Stimulated activated CD4-positive, alpha-beta T cell treated with anti-CD3 and anti-CD28 coated beads, Interleukin-15, amount 100 ng/mL, for 48 hours (primary cell): ENCODE results near the gene OXSR1.
A peak's percentile ranks its signal among the peaks of the same experiment; 100 is the strongest.
"Not testable (repeated sequence)": the region's sequence is repeated elsewhere in the genome, so short reads cannot be mapped to it uniquely, and the experiment has no call there.

Source experiments
- DNase-seq, 2 donors: peaks; one replicate each; pipeline ENCODE4 v3.0.0-alpha.2; 2020; ENCODE audit warnings: low read depth in 2 of 2

The OXSR1 gene

DNA sequence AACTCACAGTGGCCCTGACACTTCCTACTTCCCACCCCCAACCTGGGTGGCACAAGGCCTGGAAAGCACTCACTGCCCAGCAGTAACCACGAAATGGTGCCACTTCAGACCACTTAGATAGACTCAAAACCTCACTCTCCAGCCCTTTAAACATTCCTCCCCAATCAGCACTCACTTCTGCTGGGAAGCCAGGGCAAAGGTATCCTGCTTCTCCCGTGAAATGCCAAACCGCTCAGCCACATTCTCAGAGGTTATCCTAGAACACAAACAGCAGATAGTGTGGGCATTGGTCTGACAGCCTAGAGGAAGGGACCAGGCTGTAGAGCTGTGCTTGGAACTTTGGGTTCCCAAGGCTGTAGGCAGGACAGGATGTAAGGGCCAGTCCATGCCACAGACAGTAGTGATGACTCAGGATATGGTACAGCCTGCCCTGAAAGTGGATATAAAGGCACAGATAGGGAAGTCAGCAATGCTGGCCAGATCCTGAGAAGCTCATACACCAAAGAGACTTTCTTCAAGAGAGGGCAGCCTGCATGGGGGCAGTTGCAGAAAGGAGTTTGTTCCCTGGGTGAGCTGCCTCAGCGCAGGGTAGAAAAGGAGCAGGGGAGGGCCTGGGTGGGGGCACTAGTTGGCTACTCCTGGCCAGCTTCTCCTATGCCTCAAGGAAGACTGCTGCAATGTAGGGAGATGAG, 37.6 kb upstream of the OXSR1 start:
- DNase-seq, result no peak

DNA sequence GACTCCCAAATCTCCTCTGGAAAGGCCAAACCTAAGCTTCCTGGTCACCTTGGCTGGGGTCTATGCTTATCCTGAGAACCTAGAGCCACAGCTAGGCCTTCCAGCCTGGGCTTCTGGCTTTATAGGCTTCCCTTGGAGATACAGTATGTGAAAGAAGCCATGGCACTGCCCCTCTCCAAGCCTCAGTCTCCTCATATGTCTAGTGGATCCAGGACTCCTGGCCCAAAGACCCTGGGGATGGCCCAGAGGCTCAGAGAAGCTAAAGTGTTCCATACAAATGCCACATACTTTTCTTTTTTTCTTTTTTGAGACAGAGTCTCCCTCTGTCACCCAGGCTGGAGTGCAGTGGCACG, 37.1 kb upstream of the OXSR1 start:
- DNase-seq, result no peak

DNA sequence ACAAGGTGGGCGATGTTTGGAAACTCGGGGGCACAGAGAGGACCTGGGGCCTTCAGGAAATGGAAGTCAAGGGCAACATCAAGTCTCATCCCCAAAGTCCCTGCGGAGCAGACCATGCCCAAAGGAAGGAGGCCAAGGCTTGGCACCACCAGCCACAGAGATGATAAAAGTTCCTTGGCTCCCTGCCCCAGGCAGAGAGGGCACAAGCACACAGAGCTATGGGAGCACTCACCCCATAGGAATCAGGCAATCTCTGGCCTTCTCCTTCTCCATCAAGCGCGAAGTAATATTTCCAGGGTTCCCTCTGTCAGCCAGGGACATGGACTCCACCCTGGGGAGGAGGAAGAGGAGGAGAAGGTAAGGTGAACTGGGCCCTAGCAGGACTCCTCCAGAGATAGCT, 36.3 kb upstream of the OXSR1 start:
- DNase-seq, result no peak

DNA sequence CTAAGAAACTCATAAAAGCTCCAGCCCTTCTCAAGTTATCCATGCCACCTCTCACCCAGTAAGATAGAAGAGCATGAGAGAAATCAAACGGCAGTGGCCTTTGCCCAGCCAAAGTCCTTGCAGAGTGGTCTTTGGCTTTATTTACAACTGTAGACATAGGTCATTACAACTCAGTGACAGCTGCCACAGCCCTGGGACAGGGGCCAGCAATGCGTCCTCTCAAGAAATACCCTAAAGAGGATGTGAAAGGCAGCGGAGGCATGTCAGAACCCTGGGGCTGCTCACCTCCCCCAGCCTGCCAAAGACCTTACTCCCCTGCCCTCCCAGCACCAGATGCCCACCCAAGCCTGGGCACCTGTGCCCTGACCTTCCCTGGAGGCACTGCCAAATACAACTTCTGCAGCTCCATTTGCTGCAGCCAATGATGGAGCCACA, 34.7 kb upstream of the OXSR1 start:
- no peak for DNase-seq

DNA sequence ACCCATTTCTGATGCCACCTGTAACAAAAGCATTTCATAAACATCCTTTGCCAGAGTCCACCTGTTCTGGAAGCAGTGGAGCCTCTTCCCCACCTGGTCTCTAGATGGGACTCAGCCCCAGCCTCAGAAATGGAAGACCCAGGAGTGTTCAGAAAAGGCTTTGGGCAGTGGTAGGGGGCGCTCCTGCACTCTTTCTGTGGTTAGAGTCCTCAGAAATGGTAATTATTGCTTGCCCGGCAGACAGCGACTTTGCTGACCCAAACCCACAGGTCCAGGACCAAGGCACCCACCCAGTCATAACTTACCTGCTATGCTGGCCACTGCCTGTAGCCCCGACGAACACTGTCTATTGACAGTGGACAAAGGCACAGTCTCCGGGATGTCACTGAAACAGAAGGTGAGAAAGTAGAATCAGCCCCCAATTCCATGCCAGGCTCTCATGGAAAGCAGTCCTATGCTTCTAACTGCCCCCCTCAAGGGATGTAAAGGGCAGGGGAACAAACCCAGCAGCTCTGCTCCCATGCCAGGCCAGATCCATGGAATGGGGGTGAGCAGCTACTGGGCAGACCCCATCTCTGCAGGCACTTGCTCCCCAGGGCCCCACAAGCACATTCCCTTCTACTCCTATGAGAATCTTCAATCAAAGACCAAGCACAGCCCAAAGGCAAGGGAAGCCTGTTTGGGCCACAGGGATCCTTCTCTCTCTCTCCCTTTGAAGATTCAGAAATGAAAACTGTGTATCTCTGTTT, 33.5 kb upstream of the OXSR1 start:
- DNase-seq, result no peak

DNA sequence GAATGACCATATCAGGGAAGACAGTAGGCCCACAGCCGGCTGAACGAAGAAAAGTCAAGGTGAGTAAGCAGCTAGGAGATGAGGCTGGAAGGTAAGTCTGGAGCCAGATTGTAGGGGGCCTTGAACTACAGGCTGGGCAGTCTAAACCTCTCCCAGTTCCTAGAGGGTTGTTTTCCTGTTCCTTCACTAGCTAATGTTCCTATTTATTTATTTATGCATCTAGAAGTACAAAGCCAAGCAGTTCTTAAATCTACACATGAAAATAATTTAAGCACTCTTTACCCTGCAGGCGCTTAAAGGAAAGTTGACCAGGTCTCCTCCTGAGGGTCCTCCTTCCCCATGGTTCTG, 32.2 kb upstream of the OXSR1 start:
- DNase-seq, result no peak

DNA sequence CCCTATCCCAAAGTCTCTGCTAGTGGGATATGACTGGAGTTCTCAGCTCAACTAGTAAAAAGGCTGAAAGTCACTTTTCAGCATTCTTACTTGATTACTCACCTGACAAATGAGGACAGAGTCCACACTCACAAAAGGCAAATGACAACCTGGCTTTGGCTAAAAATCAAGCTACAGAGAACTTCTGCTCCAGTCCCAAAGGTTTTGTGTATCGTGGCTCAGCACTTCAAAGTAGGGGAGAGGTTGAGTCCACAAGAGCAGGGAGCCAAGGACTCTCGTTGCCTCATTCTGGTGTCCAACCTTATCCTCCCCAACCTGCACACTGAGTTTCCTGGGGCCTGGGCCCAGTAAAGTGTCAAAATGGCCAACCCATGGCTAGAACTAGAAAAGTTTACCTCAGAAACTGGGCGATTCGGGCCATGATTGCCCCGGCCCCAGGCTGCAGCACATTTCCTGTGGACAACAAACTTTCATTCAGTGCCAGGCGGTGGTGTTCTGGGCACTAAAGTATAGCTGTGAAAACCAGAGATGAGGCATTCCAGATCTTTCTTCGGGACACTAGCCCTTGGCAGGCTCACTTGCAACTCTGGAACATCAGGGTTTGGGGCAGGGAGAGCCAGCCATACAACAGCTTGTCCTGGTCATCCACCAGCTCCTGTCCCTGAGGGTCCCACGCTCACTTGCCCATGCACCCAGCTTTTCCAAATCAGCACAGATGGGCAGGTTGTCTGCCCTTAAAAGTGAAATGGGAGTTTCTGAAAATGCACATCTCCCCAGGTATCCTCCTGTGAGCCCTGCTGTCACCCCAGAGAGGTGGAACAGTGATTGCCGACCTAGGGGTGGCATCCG, 31.6 kb upstream of the OXSR1 start:
- no peak for DNase-seq

DNA sequence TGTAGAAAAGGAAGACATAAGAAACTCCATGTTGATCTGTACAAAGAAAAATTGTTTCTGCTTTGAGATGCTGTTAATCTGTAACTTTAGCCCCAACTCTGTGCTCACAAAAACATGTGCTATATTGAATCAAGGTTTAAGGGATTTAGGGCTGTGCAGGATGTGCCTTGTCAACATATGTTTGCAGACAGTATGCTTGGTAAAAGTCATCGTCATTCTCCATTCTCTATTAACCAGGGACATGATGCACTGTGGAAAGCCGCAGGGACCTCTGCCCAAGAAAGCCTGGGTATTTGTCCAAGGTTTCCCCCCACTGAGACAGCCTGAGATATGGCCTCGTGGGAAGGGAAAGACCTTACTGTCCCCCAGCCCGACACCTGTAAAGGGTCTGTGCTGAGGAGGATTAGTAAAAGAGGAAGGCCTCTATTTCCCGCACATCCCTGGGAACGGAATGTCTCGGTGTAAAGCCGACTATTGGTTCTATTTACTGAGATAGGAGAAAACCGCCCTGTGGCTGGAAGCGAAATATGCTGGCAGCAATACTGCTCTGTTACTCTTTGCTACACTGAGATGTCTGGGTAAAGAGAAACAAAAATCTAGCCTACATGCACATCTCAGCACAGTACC, 30.7 kb upstream of the OXSR1 start:
- DNase-seq, result not testable (repeated sequence)

DNA sequence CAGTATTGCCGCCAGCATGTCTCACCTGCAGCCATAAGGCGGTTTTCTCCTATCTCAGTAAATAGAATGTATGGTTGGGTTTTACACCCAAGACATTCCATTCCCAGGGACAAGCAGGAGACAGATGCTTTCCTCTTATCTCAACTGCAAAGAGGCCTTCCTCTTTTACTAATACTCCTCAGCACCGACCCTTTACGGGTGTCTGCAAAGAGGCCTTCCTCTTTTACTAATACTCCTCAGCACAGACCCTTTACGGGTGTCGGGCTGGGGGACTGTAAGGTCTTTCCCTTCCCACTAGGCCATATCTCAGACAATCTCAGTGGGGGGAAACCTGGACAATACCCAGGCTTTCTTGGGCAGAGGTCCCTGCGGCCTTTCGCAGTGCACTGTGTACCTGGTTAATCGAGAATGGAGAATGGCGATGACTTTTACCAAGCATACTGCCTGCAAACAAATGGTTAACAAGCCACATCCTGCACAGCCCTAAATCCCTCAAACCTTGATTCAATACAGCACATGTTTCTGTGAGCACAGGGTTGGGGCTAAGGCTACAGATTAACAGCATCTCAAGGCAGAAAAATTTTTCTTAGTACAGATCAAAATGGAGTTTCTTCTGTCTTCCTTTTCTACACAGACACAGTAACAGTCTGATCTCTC, 29.6 kb upstream of the OXSR1 start:
- DNase-seq, result not testable (repeated sequence)

DNA sequence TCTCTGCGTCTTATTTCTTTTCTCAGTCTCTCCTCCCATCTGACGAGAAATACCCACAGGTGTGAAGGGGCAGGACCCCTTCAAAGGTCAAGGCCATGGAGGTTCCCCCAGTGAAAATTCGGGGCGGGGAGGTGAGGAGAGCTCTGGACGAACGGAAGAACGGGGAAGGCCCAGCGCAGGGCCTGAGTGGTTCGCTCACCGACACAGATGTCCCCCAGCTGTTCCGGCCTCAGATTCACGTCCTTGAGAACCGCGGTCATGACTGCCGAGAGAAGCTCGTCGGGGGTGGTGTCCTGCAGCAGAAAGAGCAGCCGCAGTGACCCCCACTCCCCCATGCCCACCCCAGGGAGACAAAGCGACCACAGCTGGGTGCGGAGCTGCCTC, 29.0 kb upstream of the OXSR1 start:
- DNase-seq, result no peak

DNA sequence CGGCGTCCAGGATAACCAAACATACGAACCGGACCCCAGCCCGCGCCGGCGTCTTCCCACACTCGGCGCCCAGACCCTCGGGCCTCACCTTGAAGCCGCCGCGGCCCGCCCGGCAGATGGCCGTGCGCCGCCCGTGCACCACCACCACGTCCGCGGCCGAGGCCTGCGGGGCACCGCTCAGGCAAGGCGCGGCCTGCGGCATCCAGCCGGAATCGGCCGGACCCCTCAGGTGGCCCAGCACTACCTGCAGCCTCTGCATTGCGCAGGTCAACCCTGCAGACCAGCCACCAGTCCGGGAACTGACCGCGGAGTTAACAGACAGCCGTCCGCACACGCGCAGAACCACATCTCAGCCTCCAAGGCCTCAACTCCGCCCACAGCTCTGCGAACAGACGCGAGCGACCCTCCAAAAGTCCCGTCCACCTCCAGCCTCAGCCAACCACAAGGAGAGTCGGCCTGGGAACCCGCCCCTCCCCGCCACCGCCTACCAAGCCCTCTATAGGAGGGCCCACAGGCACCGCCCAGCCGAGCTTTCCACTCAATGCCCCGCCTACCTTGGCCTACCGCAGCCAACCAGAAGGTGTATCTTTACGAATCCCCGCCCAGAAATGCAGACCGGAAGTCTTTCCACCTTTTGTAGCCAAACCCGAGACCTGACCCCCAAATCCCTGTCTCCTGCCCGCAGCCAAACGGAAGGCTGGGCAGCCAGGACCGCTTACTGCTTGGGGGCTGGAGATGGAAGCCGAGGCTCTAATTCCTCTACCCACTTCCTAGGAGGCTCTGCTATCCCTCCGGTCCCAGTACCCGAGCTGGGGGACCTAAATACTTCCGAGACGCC, 28.3 kb upstream of the OXSR1 start, which contains the start of gene ACAA1:
ACAA1 (minus strand) TSS at position 351 of the 838 bp plus-strand sequence; CDS start at position 259, 92 bp downstream.
- DNase-seq, result peak; percentile 97 to 98

DNA sequence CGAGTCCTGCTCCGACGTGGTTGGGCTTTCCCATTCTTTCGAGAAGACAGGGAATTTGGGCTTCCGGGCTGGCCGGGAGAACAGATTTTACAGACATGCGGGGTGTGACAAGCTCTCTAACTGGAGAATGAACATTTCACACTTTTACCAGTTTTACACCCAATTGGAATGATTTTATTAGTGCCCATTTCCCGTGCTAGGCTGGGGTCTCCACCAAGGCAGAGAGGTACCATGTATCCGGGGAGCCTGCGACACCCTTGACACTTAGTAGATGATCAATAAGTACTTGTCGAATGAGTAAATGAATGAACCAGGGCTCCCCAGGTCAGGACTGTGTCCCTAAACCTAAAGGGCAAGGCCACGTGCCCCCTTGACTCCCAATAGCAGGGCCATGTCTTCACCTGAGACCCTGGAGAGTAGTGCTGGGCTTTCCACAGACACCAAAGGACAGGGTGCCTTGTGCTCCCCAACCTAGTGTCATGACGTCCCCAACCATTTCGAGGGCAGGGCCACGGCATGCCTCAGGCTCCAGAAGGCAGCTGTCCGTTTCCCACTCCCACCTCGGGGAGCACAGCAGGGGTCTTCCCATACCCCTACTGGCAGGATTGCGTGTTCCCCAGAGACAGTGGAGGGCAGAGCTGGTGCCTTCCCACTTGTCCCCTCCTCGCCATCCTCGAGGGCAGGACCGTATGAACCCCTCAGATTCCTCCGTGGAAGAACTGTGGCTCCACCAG, 27.6 kb upstream of the OXSR1 start:
- no peak for DNase-seq

DNA sequence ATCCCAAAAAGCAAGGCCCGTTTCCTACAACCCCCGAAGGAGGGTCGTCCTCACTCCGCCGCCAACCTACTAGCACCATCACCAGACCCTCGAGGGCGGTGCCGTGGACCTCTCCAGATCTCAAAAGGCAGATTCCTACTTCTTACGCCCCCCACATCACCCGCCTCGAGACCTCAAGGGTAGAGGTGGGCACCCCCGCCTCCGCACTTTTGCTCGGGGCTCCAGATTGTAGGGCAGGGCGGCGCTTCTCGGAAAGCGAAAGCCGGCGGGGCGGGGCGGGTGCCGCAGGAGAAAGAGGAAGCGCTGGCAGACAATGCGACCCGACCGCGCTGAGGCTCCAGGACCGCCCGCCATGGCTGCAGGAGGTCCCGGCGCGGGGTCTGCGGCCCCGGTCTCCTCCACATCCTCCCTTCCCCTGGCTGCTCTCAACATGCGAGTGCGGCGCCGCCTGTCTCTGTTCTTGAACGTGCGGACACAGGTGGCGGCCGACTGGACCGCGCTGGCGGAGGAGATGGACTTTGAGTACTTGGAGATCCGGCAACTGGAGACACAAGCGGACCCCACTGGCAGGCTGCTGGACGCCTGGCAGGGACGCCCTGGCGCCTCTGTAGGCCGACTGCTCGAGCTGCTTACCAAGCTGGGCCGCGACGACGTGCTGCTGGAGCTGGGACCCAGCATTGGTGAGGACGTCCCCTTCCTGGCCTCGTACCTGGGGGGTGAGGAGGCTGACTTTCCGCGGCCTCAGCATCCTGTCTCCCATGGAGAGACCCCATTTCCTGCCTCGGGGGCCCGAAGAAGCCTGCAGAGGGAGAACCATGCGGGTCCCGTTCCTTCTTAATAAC, 26.8 kb upstream of the OXSR1 start, which contains the start of gene MYD88:
MYD88 (plus strand) TSS at position 313 of the 842 bp plus-strand sequence; CDS start at position 353, 40 bp downstream.
- peak; percentile 63 to 80 for DNase-seq

DNA sequence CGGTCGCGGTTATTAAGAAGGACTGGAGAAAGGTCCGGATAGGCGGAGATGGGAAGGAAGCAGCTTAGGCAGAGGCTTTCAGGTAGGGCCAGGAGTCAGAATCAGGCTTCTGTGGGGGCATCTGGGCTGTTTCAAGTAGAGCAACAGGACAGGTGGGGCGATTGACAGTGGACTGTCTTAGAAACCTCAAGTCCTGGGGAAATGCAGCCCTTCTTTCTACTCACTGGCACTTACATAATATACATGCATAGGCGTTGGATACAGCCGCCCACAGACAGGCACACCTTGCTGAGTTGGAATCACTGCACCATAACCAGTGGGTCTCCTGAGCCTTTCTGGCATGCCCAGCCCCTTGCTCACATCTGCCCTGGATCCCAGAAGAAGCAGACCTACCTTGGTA, 26.1 kb upstream of the OXSR1 start:
- no peak for DNase-seq

DNA sequence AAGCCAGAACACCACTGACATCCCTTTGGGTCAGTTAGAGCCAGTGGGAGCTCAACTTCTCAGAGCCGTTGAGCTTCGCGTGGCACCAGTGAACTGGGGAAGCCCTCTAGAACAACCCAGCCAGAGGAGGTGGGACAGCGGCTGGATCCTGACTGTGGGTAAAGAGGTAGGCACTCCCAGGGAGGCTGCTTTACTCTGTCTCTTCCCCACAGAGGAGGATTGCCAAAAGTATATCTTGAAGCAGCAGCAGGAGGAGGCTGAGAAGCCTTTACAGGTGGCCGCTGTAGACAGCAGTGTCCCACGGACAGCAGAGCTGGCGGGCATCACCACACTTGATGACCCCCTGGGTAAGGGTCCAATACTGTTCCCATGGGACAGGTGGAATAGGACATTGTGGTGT, 25.7 kb upstream of the OXSR1 start:
- DNase-seq, result no peak

DNA sequence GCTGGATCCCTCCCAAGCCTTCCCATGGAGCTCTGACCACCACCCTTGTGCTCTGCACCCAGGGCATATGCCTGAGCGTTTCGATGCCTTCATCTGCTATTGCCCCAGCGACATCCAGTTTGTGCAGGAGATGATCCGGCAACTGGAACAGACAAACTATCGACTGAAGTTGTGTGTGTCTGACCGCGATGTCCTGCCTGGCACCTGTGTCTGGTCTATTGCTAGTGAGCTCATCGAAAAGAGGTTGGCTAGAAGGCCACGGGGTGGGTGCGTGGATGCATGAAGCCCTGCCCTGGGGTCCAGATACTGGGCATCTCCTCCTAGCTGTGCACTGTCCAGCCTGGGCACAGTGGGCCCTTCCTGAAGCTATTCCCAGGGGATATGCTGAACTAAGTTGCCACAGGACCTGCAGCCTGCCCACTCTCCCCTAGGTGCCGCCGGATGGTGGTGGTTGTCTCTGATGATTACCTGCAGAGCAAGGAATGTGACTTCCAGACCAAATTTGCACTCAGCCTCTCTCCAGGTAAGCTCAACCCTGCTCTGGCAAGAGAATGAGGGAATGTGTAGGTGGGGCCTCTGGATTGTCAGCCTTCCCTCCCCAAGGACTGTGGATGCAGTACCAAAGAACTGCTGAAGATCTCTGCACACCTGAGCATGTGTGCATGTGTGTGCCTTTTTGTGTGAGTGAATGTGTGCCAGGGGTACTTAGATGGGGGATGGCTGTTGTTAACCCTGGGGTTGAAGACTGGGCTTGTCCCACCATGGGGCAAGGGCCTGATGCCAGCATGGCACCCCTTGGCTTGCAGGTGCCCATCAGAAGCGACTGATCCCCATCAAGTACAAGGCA, 24.8 kb upstream of the OXSR1 start:
- no peak for DNase-seq

DNA sequence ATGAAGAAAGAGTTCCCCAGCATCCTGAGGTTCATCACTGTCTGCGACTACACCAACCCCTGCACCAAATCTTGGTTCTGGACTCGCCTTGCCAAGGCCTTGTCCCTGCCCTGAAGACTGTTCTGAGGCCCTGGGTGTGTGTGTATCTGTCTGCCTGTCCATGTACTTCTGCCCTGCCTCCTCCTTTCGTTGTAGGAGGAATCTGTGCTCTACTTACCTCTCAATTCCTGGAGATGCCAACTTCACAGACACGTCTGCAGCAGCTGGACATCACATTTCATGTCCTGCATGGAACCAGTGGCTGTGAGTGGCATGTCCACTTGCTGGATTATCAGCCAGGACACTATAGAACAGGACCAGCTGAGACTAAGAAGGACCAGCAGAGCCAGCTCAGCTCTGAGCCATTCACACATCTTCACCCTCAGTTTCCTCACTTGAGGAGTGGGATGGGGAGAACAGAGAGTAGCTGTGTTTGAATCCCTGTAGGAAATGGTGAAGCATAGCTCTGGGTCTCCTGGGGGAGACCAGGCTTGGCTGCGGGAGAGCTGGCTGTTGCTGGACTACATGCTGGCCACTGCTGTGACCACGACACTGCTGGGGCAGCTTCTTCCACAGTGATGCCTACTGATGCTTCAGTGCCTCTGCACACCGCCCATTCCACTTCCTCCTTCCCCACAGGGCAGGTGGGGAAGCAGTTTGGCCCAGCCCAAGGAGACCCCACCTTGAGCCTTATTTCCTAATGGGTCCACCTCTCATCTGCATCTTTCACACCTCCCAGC, 24.0 kb upstream of the OXSR1 start:
- DNase-seq, result no peak
